SH-SY5Y (cell line): ENCODE measurements around the gene STON2.

ENCODE experiments used
- GATA2 ChIP-seq: IDR thresholded peaks from 2 replicates; pipeline ENCODE4 v1.6.1; 2011; ENCODE audit warnings: mild to moderate bottlenecking, low read depth, low read length
- GATA3 ChIP-seq: IDR thresholded peaks from 2 replicates; pipeline ENCODE4 v1.6.1; 2011; ENCODE audit warnings: low read depth, mild to moderate bottlenecking, low read length, moderate library complexity

DNA sequence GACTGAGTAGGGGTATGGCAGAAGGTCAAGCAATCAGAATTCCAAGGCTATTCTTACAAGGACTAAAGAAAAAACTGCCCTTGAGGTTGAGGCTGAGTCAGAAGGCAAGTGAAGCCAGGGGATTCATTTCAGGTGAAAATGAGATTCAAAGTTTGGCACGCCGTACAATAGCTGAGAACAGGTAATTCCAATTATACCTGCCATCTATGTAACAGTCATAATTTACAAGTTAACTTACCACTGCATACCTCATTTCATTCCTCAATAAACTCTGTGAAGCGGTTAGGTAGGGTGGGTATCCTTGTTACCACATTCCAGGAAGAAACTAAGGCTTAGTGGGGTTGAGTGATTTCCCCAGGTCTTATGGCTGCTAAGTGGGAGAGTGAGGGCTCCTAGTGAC is 64.1 kb downstream of the STON2 start:
- TF ChIP-seq GATA2 (no peak), GATA3 (no peak)
